NCI-H748 (cell line): ENCODE results near the gene ARPIN.
"Not testable (repeated sequence)": the region's sequence is repeated elsewhere in the genome, so short reads cannot be mapped to it uniquely, and the experiment has no call there.

Experiments used
- DNase-seq: peaks from one replicate; lab custom pipeline; 2025; ENCODE audit not compliant: unreplicated experiment; lab: John Stamatoyannopoulos, UW

Gene ARPIN

GRCh38 chr15:89912674-89913396, at the start of gene ARPIN:
Gene ARPIN (minus strand): TSS chr15:89912952. CDS start chr15:89912835, 117 bp downstream.
- peak; percentile 75 for DNase-seq

- DNase-seq = peak; percentile 1
Observed at GRCh38 chr15:89958107-89958805, 45.5 kb upstream of the ARPIN start.

GRCh38 chr15:89955449-89955998, 42.8 kb upstream of the ARPIN start:
- DNase-seq = not testable (repeated sequence)

- DNase-seq = no peak
Observed at GRCh38 chr15:89954541-89954940, 41.8 kb upstream of the ARPIN start.

GRCh38 chr15:89948796-89949195, 36.0 kb upstream of the ARPIN start:
- DNase-seq = no peak

- no peak for DNase-seq
Observed at GRCh38 chr15:89947385-89947784, 34.6 kb upstream of the ARPIN start.

GRCh38 chr15:89946681-89947299, 34.0 kb upstream of the ARPIN start:
- no peak for DNase-seq

- DNase-seq = not testable (repeated sequence)
Observed at GRCh38 chr15:89943721-89944120, 31.0 kb upstream of the ARPIN start.

GRCh38 chr15:89939910-89940309, 27.2 kb upstream of the ARPIN start:
- DNase-seq = no peak

GRCh38 chr15:89939377-89939776, 26.6 kb upstream of the ARPIN start:
- not testable (repeated sequence) for DNase-seq

- DNase-seq = no peak
Observed at GRCh38 chr15:89937365-89938350, 24.9 kb upstream of the ARPIN start.

GRCh38 chr15:89936786-89937265, 24.1 kb upstream of the ARPIN start:
- no peak for DNase-seq

- DNase-seq = no peak
Observed at GRCh38 chr15:89936051-89936785, 23.5 kb upstream of the ARPIN start.

GRCh38 chr15:89932880-89933279, 20.1 kb upstream of the ARPIN start:
- DNase-seq = no peak

GRCh38 chr15:89928421-89928820, 15.7 kb upstream of the ARPIN start:
- no peak for DNase-seq

GRCh38 chr15:89926158-89926557, 13.4 kb upstream of the ARPIN start:
- DNase-seq = no peak

- DNase-seq = no peak
Observed at GRCh38 chr15:89917442-89918101, 4.8 kb upstream of the ARPIN start.

- no peak for DNase-seq
Observed at GRCh38 chr15:89916660-89917059, 3.9 kb upstream of the ARPIN start.

GRCh38 chr15:89912145-89912673, 543 bp downstream of the ARPIN start:
- peak; percentile 38 for DNase-seq
